HEK293 (cell line): ENCODE measurements around the gene RAE1.
"Not testable (repeated sequence)": the region's sequence is repeated elsewhere in the genome, so short reads cannot be mapped to it uniquely, and the experiment has no call there.

Experiments
- CTCF ChIA-PET: fragments of 350-600 bp; formaldehyde crosslinking; extraction: SDS; loops from one replicate; lab custom pipeline; 2021; ENCODE audit warnings: antibody characterized with exemption; lab: Yijun Ruan, JAX
- POLR2A ChIA-PET: fragments of 300-600 bp; formaldehyde crosslinking; extraction: SDS; loops from one replicate; lab custom pipeline; 2020; ENCODE audit warnings: antibody characterized with exemption, inconsistent platforms; lab: Yijun Ruan, JAX
- H3K27ac ChIP-seq: fragments of 200-500 bp; sonication (Bioruptor generic); 2 replicates; pipeline ENCODE4 v1.5.1; 2014; ENCODE audit warnings: low read depth, low read length, control low read depth, inconsistent platforms; ENCODE audit errors: extremely low read depth
- H3K36me3 ChIP-seq, 2 experiments: fragments of 200-500 bp in 1 of 2; sonication (Bioruptor generic) in 1 of 2; 1 replicate in 1 of 2; 2 replicates in 1 of 2; pipeline ENCODE4 v1.5.1; 2014 to 2017; ENCODE audit warnings: inconsistent platforms in 2 of 2, low read length in 2 of 2; ENCODE audit not compliant: control insufficient read depth in 2 of 2, insufficient read depth in 1 of 2
- H3K4me1 ChIP-seq: fragments of 200-500 bp; sonication (Bioruptor generic); 2 replicates; pipeline ENCODE4 v1.5.1; 2014; ENCODE audit warnings: mild to moderate bottlenecking, low read length, inconsistent platforms; ENCODE audit not compliant: control insufficient read depth, insufficient read depth
- H3K4me3 ChIP-seq: 2 replicates; pipeline ENCODE4 v1.5.1; 2011; ENCODE audit warnings: low read depth, mild to moderate bottlenecking, control low read depth, low read length, moderate library complexity
- H3K9me3 ChIP-seq: fragments of 200-500 bp; sonication (Bioruptor generic); 2 replicates; pipeline ENCODE4 v1.5.1; 2014; ENCODE audit warnings: low read depth, low read length, inconsistent platforms; ENCODE audit not compliant: control insufficient read depth, insufficient read depth
- HOXA7 ChIP-seq: sonication (generic); formaldehyde crosslinking; IDR thresholded peaks from 2 replicates; pipeline ENCODE4 v1.8.1; 2022; ENCODE audit warnings: missing genetic modification reagents, borderline replicate concordance
- SP2 ChIP-seq: fragments of 450-650 bp; formaldehyde crosslinking; IDR thresholded peaks from 2 replicates; pipeline ENCODE4 v1.5.1; 2016; ENCODE audit warnings: missing biosample characterization, missing genetic modification characterization
- ZNF16 ChIP-seq: fragments of 450-650 bp; formaldehyde crosslinking; IDR thresholded peaks from 2 replicates; pipeline ENCODE4 v1.5.1; 2016; ENCODE audit warnings: low read depth, missing biosample characterization, missing genetic modification characterization
- ZNF223 ChIP-seq: fragments of 450-650 bp; formaldehyde crosslinking; IDR thresholded peaks from 2 replicates; pipeline ENCODE4 v1.5.1; 2016; ENCODE audit warnings: missing biosample characterization, missing genetic modification characterization
- ZNF398 ChIP-seq: fragments of 450-650 bp; formaldehyde crosslinking; IDR thresholded peaks from 2 replicates; pipeline ENCODE4 v1.5.1; 2017; ENCODE audit warnings: missing biosample characterization, missing genetic modification characterization
- ZNF560 ChIP-seq: fragments of 450-650 bp; formaldehyde crosslinking; IDR thresholded peaks from 2 replicates; pipeline ENCODE4 v1.5.1; 2017; ENCODE audit warnings: missing biosample characterization, missing genetic modification characterization, borderline replicate concordance
- ZNF610 ChIP-seq: fragments of 450-650 bp; formaldehyde crosslinking; IDR thresholded peaks from 2 replicates; pipeline ENCODE4 v1.5.1; 2016; ENCODE audit warnings: missing biosample characterization, missing genetic modification characterization, borderline replicate concordance
- ZNF707 ChIP-seq: fragments of 450-650 bp; formaldehyde crosslinking; IDR thresholded peaks from 2 replicates; pipeline ENCODE4 v1.5.1; 2016; ENCODE audit warnings: missing biosample characterization, missing genetic modification characterization

The RAE1 gene

GRCh38 chr20:57347393-57347792 lies 3.7 kb upstream of the RAE1 start:
- CTCF ChIA-PET, result interaction anchor here (0.5 to 11.9 kb wide), 12 partner anchors 13 to 289 kb away, joined by 3 to 165 read pairs (median 5); no protein-coding TSS in a partner anchor
- H3K36me3 ChIP-seq, result no peaks in the 10 kb centered on the region
- no peaks in the 10 kb centered on the region for H3K4me1 ChIP-seq
- no peak for TF ChIP-seq ZNF223 (tag by site-specific recombination)
- POLR2A ChIA-PET, result interaction anchor here (0.5 kb wide), 1 partner anchor 82 kb away, joined by 4 read pairs; no protein-coding TSS in a partner anchor
- H3K4me3 ChIP-seq, result no peak overlapping the region
- H3K27ac ChIP-seq, result no peak overlapping the region
- H3K9me3 ChIP-seq, result no peaks in the 10 kb centered on the region

GRCh38 chr20:57348200-57348921 lies 2.7 kb upstream of the RAE1 start:
- not testable (repeated sequence) for H3K9me3 ChIP-seq, H3K36me3 ChIP-seq, H3K27ac ChIP-seq, H3K4me1 ChIP-seq, H3K4me3 ChIP-seq
- ChIA-PET CTCF (interaction anchor here (0.7 to 11.9 kb wide), 6 partner anchors 8 to 263 kb away, joined by 4 to 165 read pairs (median 6); no protein-coding TSS in a partner anchor), POLR2A (interaction anchor here (0.5 kb wide), 1 partner anchor 83 kb away, joined by 4 read pairs; no protein-coding TSS in a partner anchor)

- H3K4me3 ChIP-seq, POLR2A ChIA-PET: not testable (repeated sequence)
- TF ChIP-seq SP2, result peak; percentile 42
Measured at GRCh38 chr20:57348922-57349574, 2.0 kb upstream of the RAE1 start.

GRCh38 chr20:57350081-57350710 lies 859 bp upstream of the RAE1 start:
- no peaks in the 10 kb centered on the region for H3K4me1 ChIP-seq
- CTCF ChIA-PET, result interaction anchor here (0.7 to 11.9 kb wide), 5 partner anchors 9 to 262 kb away, joined by 3 to 165 read pairs (median 3); no protein-coding TSS in a partner anchor
- H3K9me3 ChIP-seq, result no peaks in the 10 kb centered on the region
- H3K27ac ChIP-seq, result no peak overlapping the region
- peaks cover 0 to 9% of the 10 kb centered on the region in 2 experiments; a peak in 1 of 3 replicates for H3K36me3 ChIP-seq
- POLR2A ChIA-PET, result no interaction called here
- TF ChIP-seq HOXA7 (CRISPR knock-in tag) (no peak), ZNF707 (tag by site-specific recombination) (no peak), ZNF610 (no peak), ZNF16 (no peak), ZNF398 (tag by site-specific recombination) (no peak), ZNF560 (tag by site-specific recombination) (no peak)
- H3K4me3 ChIP-seq, result no peak overlapping the region

More at GRCh38 chr20:57348922-57349574, 2.0 kb upstream of the RAE1 start:
- H3K4me1 ChIP-seq, H3K36me3 ChIP-seq, H3K27ac ChIP-seq, H3K9me3 ChIP-seq: not testable (repeated sequence)
- CTCF ChIA-PET, result interaction anchor here (0.6 to 11.9 kb wide), 8 partner anchors 9 to 263 kb away, joined by 3 to 165 read pairs (median 6); no protein-coding TSS in a partner anchor

GRCh38 chr20:57350726-57351041 lies 371 bp upstream of the RAE1 start:
- Histone ChIP-seq H3K27ac (peak overlapping the region; percentile 85; the same call in 1 of the 2 replicates), H3K36me3 (peaks cover 0 to 14% of the 10 kb centered on the region in 2 experiments; a peak in 2 of 3 replicates), H3K4me3 (peak overlapping the region; percentile 91)
- H3K4me1 ChIP-seq, POLR2A ChIA-PET, H3K9me3 ChIP-seq: not testable (repeated sequence)
- CTCF ChIA-PET, result interaction anchor here (0.7 to 11.9 kb wide), 3 partner anchors 18 to 262 kb away, joined by 3 to 165 read pairs (median 7); no protein-coding TSS in a partner anchor
